Measurements from ENCODE around the gene HDAC11. TPM values are rescaled to one million over a fixed set of nuclear protein-coding genes. Genes with fewer than 3 reads are reported as not detected.

HDAC11 gene
- total RNA-seq, 1 donor from 2014 or later, result 6.3 TPM

DNA sequence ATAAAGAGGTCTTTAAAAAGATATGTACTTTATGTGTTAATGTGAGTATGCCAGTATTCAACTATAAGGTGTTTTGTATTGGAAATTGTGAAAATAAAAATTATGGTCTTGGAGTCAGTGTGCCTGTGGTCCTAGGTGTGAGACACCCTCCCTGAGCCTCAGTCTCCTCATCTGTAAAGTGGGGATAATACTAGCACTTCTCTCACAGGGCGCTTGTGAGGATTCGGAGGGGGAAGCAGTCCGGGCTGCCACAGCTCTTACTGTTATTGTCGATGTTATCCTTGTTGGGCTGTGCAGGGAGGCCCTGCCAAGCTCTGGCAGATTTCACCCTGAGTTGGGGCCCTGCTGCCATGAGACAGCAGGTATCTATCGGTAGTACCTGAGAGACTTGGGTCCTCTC lies 42.1 kb downstream of the HDAC11 start:
- DNase-seq (ENCODE audit: low read depth in 2 of 2), result no peak

DNA sequence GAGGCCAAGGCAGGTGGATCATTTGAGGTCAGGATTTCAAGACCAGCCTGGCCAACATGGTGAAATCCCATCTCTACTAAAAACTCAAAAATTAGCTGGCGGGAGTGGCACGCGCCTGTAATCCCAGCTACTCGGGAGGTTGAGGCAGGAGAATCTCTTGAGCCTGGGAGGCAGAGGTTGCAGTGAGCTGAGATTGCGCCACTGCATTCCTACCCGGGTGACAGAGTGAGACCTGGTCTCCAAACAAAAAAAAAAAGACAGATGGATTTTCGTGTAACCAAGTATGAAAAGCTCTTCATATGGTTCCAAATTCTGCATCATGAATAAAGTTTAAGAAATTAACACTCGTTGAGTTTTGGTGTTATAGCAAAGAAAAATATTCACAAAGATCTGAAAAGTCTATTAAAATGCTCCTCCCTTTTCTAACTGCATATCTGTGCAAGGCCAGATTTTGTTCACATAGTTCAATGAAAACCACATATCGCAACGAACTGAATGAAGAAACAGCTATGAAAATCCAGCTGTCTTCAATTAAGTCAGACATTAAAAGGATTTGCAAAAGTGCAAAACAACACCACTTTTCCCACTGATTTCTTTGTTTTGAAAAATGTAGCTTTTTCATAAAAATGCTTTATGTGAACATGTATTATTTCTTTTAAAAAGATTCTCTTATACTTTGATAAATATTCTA lies 45.0 kb downstream of the HDAC11 start:
- no peak for DNase-seq (ENCODE audit: low read depth in 2 of 2)

DNA sequence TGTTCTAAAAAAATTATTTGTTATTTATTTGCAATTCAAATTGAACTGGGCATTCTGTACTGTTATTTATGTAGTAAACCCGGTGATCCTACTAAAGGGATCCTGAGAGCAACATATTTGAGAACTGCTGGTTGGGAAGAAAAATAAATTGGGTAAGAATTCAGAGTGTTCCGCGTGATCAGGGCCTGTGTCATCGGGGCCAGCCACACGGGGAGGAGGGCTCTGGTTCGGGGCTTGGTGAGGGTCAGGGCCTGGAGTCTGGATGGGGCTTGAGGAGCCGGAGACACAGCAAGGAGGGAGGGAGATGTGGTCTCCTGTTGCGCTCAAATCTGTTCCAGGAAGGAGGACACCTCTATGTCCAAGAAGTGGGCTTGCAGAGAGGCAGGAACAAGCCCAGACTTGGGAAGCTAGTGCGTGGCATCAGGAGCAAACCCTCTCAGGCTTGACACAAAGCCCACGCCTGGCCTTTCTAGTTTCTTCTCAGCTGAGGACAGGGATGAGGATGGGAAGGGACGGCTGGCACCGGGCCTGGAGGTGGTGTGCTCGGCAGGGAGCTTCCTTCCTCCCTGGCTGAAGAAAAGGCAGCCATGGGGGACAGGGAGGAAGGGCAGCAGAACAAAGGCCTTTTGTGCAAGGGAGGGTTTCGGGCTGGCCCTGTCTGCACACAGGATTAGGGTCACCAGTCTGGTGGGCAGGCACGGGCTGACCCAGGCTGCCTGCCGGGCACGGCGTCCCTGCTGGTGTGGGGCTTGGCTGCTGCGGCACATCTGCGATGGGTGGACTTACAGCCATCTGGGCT lies 45.9 kb downstream of the HDAC11 start:
- DNase-seq (ENCODE audit: low read depth in 2 of 2), result no peak

DNA sequence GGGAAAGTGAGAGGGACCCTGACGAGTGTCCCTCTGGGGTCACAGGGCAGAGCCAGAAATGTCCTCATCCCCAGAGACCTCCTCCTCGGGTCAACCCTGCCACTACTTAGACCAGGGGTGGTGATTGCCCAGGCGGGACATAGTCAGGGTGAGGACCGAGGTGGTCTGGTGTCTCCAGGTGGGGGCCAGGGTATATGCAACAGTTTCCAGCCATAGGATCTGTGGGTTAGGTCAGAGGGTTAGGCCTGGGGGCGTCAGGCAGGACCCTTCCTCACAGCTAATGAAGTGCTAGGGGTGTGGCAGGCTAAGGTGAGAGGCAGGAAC lies 46.5 kb downstream of the HDAC11 start:
- no peak for DNase-seq (ENCODE audit: low read depth in 2 of 2)

DNA sequence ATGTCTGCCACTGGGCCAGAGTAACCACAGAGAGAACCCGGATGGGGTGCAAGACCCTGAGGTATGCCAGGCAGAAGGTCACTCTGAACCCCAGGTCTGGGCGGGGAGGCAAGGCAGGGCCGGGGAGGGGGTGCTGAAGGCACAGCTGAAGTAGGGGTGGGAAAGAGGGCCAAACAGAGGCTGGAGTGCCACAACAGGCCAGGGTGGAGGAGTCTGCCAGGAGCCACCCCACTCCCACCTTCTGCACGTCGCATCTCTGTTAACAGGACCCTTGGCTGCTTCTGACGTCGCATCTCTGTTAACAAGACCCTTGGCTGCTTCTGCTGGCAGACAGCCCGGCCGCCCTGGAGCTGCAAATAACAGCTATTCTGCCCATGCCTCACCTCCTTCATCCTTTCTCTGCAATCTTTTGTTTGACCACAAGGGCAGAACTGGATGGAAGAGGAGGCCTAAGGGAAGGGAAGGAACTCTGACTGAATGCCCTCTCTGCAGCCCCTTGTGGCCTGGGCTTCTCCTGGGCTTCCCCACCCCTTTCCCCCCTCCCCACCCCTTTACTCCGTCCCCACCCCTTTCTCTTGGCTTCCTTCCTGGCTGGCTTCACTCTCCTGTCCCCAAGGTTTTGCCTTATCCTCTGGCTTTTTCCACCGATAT lies 48.2 kb downstream of the HDAC11 start:
- DNase-seq (ENCODE audit: low read depth in 2 of 2), result no peak

DNA sequence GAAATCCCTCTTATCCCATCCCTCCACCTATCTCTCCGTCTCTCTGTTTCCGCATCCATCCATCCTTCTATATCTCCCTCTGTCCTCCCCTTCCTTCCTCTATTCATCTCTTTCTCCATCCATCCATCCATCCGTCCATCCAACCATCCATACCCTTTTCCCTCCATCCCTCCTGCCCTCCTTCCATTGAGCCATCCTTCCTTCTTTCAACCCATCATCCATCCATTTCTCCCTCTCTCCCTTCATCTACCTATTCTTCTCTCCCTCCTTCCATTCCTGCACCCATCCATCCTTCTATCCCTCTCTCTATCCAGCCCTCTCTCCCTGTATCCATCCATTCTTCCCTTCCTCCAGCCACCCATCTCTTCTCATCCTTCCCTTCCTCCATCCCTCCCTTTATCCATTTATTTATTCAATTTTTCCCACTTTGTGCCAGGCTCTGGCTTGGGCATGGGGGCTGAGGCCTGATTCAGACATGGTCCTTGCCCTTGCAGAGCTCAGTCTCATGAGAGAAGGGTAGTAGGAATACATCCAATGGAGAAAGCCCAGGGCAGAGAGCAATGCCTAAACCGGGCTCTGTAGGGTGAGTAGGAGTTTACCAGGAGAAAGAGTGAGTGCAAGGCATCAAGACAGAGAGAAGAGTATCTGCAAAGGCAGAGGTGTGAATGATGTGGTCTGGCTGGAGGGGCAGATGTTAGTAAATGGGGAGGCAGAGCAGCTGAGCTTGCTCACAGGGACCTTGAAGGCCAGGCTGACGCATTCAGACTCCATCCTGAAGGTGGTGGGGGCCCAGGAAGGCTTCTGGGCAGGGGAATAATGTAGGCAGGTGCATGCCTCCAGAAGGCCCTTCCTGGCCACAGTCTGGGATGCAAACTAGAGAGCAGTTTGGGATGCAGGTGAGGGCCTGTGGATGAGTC lies 49.3 kb downstream of the HDAC11 start:
- DNase-seq (ENCODE audit: low read depth in 2 of 2), result no peak

DNA sequence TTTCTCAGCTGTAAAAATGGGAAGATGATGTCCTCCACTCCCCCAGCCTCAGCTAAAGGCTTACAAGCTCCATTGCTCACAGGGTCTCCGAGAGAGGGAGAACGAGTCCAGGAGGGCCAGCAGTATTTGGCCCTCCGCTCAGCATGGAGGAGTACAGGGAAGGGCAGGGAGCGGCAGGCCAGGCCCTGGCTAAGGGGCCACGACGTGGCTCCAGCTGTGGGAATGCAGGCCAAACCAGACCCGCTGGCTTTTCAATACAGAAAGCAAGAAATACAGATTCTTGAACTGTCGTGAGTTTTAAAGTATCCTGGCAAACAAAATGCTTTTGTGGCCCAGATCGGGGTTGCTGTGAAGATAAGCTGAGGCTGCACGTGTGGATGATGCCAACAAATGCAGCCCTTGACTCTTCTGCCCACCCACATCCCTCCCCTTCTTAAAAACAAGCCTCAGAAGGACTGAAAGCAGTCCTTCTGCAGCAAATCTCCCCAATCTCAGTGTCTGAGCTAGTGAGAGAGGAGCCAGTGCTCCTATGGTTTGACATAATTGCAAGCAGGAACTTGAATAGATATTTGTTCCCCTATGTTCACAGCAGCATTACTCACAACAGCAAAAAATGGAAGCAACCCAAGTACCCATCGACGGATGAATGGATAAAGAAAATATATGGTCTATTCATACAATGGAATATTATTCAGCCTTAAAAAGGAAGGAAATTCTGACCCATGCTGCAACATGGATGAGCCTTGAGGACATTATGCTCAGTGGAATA lies 50.3 kb downstream of the HDAC11 start:
- no peak for DNase-seq (ENCODE audit: low read depth in 2 of 2)

DNA sequence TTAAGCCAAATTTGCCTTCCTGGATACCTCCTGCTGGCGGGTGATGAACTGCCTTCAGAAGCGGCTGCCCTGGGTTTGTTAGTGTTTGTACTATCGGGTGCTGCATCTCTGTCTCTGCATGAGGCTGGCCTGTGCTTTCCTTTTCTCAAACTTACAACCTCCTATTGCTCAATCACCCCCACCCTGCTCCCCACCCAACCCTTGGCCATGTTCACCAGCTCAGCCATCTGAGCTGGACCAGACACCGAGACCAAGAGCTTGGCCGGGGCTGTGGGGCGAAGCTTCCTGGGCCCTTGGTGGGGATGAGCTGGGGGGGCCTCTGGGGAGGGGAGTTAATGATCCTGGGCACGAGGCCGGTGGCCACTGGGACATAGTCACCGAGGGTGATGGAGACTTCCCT lies 52.0 kb downstream of the HDAC11 start:
- no peak for DNase-seq (ENCODE audit: low read depth in 2 of 2)

DNA sequence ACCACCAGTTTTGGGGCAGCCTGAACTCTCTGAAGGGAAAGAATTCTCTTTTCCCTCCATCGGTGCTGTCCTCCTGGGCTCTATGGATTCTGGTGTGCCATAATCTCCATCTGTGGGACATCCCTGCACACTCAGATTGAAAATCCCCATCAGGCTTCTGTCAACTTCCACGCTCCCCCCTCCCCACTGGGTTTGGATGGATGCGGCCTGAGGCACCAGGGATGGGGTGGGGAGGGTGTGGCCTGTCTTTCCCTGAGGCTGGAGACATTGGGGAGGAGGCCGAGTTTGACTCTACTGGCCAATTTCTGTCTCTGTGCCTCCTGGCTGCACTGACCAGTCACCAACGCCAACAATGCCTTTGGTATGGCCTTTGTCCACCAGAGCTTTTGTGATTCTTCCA lies 52.5 kb downstream of the HDAC11 start:
- DNase-seq (ENCODE audit: low read depth in 2 of 2), result no peak

DNA sequence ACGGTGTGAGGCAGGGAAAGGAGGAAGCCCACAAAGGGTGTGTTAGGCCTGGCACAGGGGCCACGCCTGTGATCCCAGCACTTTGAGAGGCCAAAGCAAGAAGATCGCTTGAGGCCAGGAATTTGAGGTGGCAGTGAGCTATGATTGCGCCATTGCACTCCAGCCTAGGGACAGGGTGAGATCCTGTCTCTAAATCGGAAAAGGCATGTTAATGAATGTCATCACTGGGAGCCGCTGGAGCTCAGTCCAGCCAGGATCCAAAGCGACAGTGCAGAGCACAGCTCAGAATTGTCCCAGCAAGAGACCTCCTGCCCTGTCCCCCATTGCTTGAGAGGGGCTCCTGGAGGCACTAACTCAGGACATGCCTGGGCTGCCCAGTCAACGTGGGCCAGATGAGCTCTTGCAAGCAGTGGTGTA lies 53.8 kb downstream of the HDAC11 start:
- no peak for DNase-seq (ENCODE audit: low read depth in 2 of 2)

DNA sequence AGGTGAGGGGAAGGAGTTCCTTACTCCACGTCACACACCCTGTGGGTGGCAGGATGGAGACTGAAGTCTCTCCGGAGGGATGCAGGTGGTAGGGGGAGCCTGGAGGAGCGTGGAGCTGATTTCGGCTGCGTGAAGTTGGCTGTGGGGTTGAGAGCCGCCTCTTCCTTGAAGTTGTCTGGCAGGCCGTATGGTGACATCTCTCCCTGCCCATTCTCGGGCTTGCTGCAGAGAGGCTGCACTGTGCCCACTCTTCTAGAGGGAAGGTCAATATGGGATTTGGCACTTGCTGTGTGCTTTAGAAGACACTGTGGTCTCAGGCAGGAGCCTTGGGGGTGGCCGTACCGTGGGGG lies 55.4 kb downstream of the HDAC11 start:
- no peak for DNase-seq (ENCODE audit: low read depth in 2 of 2)

DNA sequence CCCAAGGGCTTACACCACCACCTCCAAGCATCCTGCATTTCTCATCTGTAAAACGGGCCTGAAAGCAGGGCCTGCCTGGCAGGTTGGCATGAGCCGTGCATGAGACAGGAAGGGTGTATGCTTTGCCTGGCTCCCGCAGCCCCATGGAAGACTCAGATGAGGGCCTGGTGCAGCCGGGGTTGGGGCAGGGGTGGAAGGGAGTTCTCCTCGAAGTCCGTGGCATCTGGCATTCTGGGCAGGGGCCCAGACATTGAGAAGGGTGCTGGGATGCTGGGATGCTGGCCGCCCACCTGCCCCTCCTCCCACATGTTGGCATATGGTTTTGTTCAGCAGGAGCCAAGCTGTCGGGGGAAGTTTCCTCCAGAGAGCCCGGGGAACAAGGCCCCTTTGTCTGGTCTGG lies 55.8 kb downstream of the HDAC11 start:
- no peak for DNase-seq (ENCODE audit: low read depth in 2 of 2)

DNA sequence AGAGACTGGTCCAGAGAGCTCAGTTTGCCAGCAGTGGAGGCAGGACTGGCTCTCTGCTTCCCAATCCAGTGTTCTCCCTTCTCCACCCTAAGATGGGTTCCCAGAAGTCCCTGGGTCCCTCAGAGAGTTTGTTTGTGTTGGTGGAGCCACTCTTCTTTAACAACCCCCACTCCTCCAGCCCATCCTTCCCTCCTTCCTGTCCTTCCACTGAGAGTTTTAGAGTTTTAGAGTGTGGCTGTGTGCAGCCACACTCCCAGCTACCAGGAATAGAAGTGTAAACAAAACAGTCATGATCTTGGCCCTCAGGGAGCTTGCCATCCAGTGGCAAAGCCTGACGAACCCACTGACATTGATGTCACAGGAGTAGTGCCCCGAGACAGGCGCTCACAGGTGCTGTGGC lies 56.3 kb downstream of the HDAC11 start:
- no peak for DNase-seq (ENCODE audit: low read depth in 2 of 2)

DNA sequence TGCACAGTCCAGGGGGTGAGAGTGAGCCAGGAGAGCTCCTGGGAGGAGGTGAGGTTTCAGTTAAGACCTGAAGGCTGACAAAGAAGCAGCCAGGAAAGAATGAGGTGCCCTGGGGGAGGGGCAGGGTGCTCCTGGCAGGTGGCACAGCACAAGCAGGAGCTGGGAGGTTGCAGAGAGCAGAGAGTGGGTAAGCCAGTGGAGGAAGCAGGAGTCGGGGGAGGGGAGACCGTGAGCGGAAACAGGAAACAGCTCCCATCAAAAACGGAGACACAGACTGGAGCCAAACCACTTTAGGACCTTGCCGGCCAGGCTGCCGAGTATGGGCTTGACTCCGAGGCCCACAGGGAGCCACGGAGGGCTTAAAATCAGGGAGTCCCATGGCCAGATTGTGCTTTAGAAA lies 56.7 kb downstream of the HDAC11 start:
- DNase-seq (ENCODE audit: low read depth in 2 of 2), result no peak

DNA sequence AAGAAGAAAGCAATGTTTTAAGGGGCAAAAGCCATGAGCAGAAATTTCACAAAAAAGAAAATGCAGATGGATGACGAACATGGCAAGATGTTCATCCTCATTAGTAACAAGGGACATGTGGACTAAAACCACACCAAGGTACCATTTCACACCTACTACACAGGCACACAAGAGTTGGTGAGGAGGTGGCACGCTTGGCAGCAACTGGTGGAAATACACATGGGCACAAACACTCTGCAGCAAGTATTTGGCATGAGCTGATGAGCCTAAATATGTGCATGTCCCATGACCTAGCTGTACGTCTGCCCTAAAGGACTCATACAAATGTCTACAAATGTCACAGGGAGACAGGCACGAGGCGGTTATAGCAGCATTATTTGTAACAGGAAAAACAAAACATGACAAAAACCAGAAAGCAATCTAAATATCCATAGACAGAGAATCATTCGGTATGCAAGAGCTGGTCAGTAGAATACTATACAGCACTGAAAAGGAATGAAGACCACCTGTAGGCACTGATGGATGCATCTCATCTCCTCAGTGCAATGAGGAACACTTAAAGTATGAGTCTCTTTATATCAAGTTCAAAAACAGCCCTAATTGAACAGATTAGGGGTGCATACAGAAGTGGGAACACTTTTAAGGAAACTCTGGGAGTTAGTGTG lies 57.3 kb downstream of the HDAC11 start:
- DNase-seq (ENCODE audit: low read depth in 2 of 2), result no peak

DNA sequence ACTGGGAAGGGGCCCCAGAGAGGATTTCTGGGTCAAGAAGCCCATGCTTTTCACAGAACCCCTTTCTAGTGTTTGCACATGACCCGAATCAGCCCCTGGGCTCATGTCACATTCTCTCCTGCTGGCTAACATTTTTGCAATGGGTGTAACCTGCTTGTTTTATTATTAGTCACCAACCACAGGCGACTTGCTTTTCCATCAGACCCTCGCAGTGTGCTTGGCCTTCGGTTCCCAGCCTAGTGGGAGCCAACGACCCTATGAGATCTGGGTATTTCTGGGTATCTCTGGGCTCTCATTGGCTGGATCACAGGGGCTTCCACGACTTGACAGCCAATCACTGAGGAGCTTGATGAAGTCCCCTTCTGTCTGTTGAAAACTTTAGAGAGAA lies 57.8 kb downstream of the HDAC11 start:
- no peak for DNase-seq (ENCODE audit: low read depth in 2 of 2)

DNA sequence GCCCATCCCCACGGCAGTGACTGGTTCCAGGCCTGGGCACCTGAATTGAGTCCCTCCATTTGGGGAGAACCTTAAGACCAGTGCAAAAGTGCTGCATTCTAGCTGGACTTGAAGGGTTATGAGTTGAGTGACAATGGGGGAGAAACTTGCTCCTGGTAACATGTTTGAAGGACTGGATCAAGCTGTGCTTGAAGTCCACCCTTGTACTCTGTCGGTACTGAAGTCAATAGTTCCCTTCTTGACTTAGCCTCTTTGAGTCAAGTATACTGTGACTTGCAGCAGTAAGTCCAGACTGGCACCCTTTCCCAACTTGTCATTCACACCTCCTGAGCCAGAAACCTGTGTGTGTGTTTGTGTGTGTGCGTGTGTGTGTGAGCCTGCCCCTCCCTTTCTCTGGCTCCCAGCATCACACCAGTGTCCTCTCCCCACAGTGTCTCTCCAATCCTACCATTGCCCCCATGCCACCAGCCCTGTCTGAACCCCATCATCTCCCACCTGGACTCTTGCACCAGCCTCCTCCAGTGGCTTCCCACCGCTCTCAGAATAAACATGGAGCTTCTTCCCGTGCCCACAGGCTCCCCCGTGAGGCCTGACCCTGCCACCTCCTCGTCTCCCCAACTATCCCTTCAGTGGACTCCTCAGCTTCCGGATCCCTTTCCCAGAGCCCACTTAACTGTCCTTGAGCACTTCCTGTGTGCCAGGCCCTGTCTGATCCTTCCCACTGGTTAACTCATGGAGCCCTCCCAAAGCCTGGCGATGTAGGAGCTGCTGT lies 58.6 kb downstream of the HDAC11 start:
- no peak for DNase-seq (ENCODE audit: low read depth in 2 of 2)

DNA sequence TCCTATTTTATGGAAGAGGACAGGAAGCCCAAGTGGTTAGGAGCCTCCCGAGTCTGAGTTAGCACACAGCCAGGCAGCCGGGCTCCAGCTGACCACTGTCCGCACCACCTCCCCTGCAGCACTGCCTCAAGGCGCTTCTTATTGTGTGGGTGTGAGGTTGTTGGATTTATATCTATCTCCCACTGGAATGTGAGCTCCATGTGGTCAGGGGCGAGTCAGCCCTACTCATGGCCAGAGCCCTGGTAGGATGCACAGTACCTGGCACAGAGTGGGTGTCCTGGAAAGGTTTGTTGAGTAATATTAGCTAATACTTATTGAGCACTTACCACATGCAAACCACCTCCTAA lies 59.2 kb downstream of the HDAC11 start:
- DNase-seq (ENCODE audit: low read depth in 2 of 2), result no peak

DNA sequence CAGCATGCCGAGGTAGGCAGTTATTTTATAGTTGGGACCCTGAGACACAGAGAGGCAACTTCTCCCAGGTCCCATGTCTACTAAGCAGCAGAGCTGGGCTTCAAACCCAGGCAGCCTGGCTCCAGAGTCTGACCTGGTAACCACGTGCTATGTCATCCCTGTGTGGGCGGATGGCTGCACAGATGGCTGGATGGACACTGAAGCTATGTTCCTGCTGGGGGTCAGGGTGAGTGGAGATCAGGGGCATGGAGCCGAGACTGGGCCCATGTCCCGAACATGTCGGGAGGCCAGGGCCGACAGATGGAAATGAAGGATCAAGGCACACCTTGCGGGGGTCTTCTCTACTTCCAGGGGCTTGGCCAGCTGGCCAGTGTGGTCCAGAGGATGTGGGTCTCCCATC lies 59.6 kb downstream of the HDAC11 start:
- no peak for DNase-seq (ENCODE audit: low read depth in 2 of 2)
